Astrocyte (in vitro differentiated cells and primary cell): ENCODE measurements around the gene HS6ST2. TPM values are rescaled to one million over a fixed set of nuclear protein-coding genes. Genes with fewer than 3 reads are reported as not detected.
A peak's percentile ranks its signal among the peaks of the same experiment; 100 is the strongest.

Experiments
- DNase-seq: peaks from one replicate; pipeline ENCODE4 v3.0.0-alpha.2; 2010; ENCODE audit warnings: low read depth
- FAIRE-seq: peaks from 2 replicates; lab custom pipeline; 2011; peaks lifted over from hg19 to GRCh38; lab: Jason Lieb, UNC
- H2AFZ ChIP-seq: 2 replicates; pipeline ENCODE4 v1.6.0; 2012; ENCODE audit warnings: low read depth, low read length, inconsistent platforms
- H3K27ac ChIP-seq: 2 replicates; pipeline ENCODE4 v1.5.1; 2011; ENCODE audit warnings: low read depth, low read length, inconsistent platforms
- H3K27me3 ChIP-seq: 2 replicates; pipeline ENCODE4 v1.6.0; 2011; ENCODE audit warnings: low read length, inconsistent platforms; ENCODE audit not compliant: insufficient read depth
- H3K36me3 ChIP-seq: 2 replicates; pipeline ENCODE4 v1.5.1; 2011; ENCODE audit warnings: low read length, inconsistent platforms; ENCODE audit not compliant: insufficient read depth
- H3K4me1 ChIP-seq: 2 replicates; pipeline ENCODE4 v1.5.1; 2011; ENCODE audit warnings: low read length, inconsistent platforms; ENCODE audit not compliant: insufficient read depth
- H3K4me2 ChIP-seq: 2 replicates; pipeline ENCODE4 v1.6.0; 2012; ENCODE audit warnings: low read length, inconsistent platforms
- H3K4me3 ChIP-seq: 2 replicates; pipeline ENCODE4 v1.5.1; 2011; ENCODE audit warnings: low read depth, mild to moderate bottlenecking, low read length, inconsistent platforms; ENCODE audit not compliant: insufficient read depth
- H3K79me2 ChIP-seq: 2 replicates; pipeline ENCODE4 v1.6.0; 2012; ENCODE audit warnings: mild to moderate bottlenecking, low read length, inconsistent platforms; ENCODE audit not compliant: insufficient read depth
- H3K9ac ChIP-seq: 2 replicates; pipeline ENCODE4 v1.6.0; 2012; ENCODE audit warnings: mild to moderate bottlenecking, low read length, inconsistent platforms
- H3K9me3 ChIP-seq: 2 replicates; pipeline ENCODE4 v1.5.1; 2012; ENCODE audit warnings: low read depth, mild to moderate bottlenecking, low read length, inconsistent platforms; ENCODE audit not compliant: insufficient read depth
- H4K20me1 ChIP-seq: 2 replicates; pipeline ENCODE4 v1.6.0; 2012; ENCODE audit warnings: low read length, inconsistent platforms; ENCODE audit not compliant: insufficient read depth
- H3K27ac Mint-ChIP-seq: one replicate; pipeline ENCODE4 v1.8.0; 2021; ENCODE audit warnings: mild to moderate bottlenecking, mixed read lengths; ENCODE audit not compliant: unreplicated experiment
- H3K27me3 Mint-ChIP-seq: one replicate; pipeline ENCODE4 v1.8.0; 2021; ENCODE audit warnings: low read depth, mixed read lengths; ENCODE audit not compliant: unreplicated experiment
- H3K36me3 Mint-ChIP-seq: one replicate; pipeline ENCODE4 v1.8.0; 2021; ENCODE audit warnings: low read depth, mixed read lengths; ENCODE audit not compliant: unreplicated experiment
- H3K4me1 Mint-ChIP-seq: one replicate; pipeline ENCODE4 v1.8.0; 2021; ENCODE audit warnings: low read depth, mixed read lengths; ENCODE audit not compliant: unreplicated experiment
- H3K4me3 Mint-ChIP-seq: one replicate; pipeline ENCODE4 v1.8.0; 2021; ENCODE audit warnings: mild to moderate bottlenecking, moderate library complexity, mixed read lengths; ENCODE audit not compliant: unreplicated experiment
- H3K9me3 Mint-ChIP-seq: one replicate; pipeline ENCODE4 v1.8.0; 2021; ENCODE audit warnings: mild to moderate bottlenecking, mixed read lengths; ENCODE audit not compliant: unreplicated experiment
- EZH2 ChIP-seq: IDR thresholded peaks from 2 replicates; pipeline ENCODE4 v1.6.1; 2012; ENCODE audit warnings: mild to moderate bottlenecking, low read length, inconsistent platforms; ENCODE audit not compliant: insufficient read depth
- total RNA-seq: library from RNA; stranded (reverse); gene quantifications from 2 replicates; pipeline ENCODE4 v1.2.1, GENCODE V29; 2021
- TF ChIP-seq, protein P1 (sequence below): IDR thresholded peaks from 2 replicates; pipeline ENCODE4 v1.5.1; 2011; ENCODE audit warnings: low read depth, mild to moderate bottlenecking, inconsistent platforms, low read length, moderate library complexity; ENCODE audit not compliant: insufficient read depth

Gene HS6ST2
- total RNA-seq, 1 donor from 2014 or later = 12.9 TPM

DNA sequence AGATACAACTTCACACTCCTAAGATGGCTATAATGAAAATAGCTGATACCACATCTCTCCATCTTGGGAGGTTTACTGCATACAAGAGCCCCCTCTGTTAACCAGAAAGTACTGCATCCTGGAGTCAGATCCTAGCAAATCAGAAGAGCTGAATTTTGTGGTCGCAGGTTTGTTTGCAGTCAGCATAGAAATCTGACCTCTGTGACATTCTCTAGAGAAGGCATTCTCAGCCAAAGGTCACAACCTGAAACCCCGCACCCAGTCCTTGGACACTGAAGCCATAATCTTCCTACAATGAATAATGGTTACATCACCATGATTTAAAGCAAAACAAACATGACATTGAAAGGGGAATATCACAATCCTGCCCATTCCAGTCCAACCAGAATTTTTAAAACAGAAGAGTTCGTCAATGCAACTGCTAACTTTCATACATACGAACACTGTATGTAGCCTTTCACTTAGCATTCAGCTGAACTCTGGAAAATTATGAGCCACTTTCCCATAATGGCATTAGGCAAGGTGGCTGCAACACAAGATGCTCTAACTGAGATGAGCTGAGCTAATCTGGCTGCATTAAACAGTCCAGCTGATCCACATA lies 17.6 kb downstream of the HS6ST2 start:
- Histone ChIP-seq H3K9me3 (no peaks in the 10 kb centered on the region), H4K20me1 (no peaks in the 10 kb centered on the region), H3K4me2 (no peak overlapping the region), H2AFZ (no peak overlapping the region), H3K79me2 (no peaks in the 10 kb centered on the region), H3K27me3 (no peaks in the 10 kb centered on the region), H3K4me3 (no peak overlapping the region), H3K27ac (no peak overlapping the region), H3K36me3 (no peaks in the 10 kb centered on the region), H3K4me1 (no peaks in the 10 kb centered on the region), H3K9ac (no peak overlapping the region)
- Mint-ChIP-seq H3K36me3 (no peaks in the 10 kb centered on the region), H3K9me3 (no peaks in the 10 kb centered on the region), H3K4me3 (no peak overlapping the region), H3K27me3 (no peaks in the 10 kb centered on the region), H3K4me1 (peaks cover 5% of the 10 kb centered on the region), H3K27ac (no peak overlapping the region)
- TF ChIP-seq, protein P1, sequence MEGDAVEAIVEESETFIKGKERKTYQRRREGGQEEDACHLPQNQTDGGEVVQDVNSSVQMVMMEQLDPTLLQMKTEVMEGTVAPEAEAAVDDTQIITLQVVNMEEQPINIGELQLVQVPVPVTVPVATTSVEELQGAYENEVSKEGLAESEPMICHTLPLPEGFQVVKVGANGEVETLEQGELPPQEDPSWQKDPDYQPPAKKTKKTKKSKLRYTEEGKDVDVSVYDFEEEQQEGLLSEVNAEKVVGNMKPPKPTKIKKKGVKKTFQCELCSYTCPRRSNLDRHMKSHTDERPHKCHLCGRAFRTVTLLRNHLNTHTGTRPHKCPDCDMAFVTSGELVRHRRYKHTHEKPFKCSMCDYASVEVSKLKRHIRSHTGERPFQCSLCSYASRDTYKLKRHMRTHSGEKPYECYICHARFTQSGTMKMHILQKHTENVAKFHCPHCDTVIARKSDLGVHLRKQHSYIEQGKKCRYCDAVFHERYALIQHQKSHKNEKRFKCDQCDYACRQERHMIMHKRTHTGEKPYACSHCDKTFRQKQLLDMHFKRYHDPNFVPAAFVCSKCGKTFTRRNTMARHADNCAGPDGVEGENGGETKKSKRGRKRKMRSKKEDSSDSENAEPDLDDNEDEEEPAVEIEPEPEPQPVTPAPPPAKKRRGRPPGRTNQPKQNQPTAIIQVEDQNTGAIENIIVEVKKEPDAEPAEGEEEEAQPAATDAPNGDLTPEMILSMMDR = peak; percentile 9
- TF ChIP-seq EZH2 = no peak
- FAIRE-seq (peak; percentile 84), DNase-seq (no peak)

DNA sequence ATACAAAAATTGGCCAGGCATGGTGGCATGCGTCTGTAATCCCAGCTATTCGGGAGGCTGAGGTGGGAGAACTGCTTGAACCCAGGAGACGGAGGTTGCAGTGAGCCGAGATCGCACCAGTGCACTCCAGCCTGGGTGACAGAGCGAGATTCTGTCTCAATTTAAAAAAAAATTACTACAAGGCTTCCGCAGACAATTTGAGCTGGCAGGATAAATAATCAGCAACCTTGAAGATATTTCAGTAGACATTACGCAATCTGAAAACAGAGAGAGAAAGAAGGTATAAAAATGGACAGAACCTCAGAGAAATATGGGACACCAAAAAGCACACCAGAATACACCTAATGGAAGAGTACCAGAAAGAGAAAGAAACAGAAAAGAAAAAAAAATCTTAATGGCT lies 25.3 kb downstream of the HS6ST2 start:
- Histone ChIP-seq H2AFZ (no peak overlapping the region), H3K79me2 (no peaks in the 10 kb centered on the region), H3K36me3 (no peaks in the 10 kb centered on the region), H3K4me2 (no peak overlapping the region), H3K9me3 (no peaks in the 10 kb centered on the region), H3K27ac (no peak overlapping the region), H3K4me3 (no peak overlapping the region), H3K27me3 (no peaks in the 10 kb centered on the region), H4K20me1 (no peaks in the 10 kb centered on the region), H3K9ac (no peak overlapping the region), H3K4me1 (no peaks in the 10 kb centered on the region)
- Mint-ChIP-seq H3K36me3 (no peaks in the 10 kb centered on the region), H3K27ac (no peak overlapping the region), H3K27me3 (no peaks in the 10 kb centered on the region), H3K9me3 (no peaks in the 10 kb centered on the region), H3K4me3 (no peak overlapping the region), H3K4me1 (no peaks in the 10 kb centered on the region)
- TF ChIP-seq, protein P1 = no peak
- no peak for TF ChIP-seq EZH2
- FAIRE-seq (no peak), DNase-seq (no peak)

DNA sequence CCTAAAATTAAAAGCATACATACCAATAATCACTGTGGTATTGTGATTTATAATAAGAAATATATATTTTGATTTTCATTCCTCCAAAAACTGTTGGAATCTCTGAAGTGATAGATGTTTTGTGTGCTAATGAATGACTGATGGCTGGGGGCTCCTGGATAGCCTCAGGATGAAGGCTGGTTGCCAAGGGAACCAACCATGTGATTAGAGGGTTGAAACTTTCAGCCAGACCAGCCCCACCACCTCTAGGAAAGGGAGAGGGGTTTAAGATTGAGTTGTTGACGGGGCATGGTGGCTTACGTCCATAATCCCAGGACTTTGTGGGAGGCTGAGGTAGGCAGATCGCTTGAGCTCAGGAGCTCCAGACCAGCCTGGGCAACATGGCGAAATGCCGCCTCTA lies 34.0 kb downstream of the HS6ST2 start:
- H3K27me3 ChIP-seq = no peaks in the 10 kb centered on the region
- no peak for DNase-seq
- no peaks in the 10 kb centered on the region for H3K9me3 ChIP-seq
- H3K4me1 ChIP-seq = no peaks in the 10 kb centered on the region
- no peaks in the 10 kb centered on the region for H3K79me2 ChIP-seq
- no peak for TF ChIP-seq EZH2
- TF ChIP-seq, protein P1 = no peak
- no peaks in the 10 kb centered on the region for H3K9me3 Mint-ChIP-seq
- H3K36me3 ChIP-seq = no peaks in the 10 kb centered on the region
- no peaks in the 10 kb centered on the region for H3K36me3 Mint-ChIP-seq
- H3K27me3 Mint-ChIP-seq = no peaks in the 10 kb centered on the region
- H3K9ac ChIP-seq = no peak overlapping the region
- H3K27ac Mint-ChIP-seq = no peak overlapping the region
- no peaks in the 10 kb centered on the region for H3K4me1 Mint-ChIP-seq
- H3K27ac ChIP-seq = no peak overlapping the region
- no peak for FAIRE-seq
- no peak overlapping the region for H3K4me2 ChIP-seq
- no peak overlapping the region for H2AFZ ChIP-seq
- H3K4me3 Mint-ChIP-seq = no peak overlapping the region
- no peak overlapping the region for H3K4me3 ChIP-seq
- no peaks in the 10 kb centered on the region for H4K20me1 ChIP-seq
